Endothelial cell of umbilical vein (primary cell): Measurements from ENCODE around the gene WDR7. TPM values are rescaled to one million over a fixed set of nuclear protein-coding genes. Genes with fewer than 3 reads are reported as not detected.
A peak's percentile ranks its signal among the peaks of the same experiment; 100 is the strongest.

Experiments
- BruUV-seq: library from RNA; stranded (reverse); fragments of 400-500 nt; replicated peaks from 2 replicates; lab custom pipeline; 2021; lab: Mats Ljungman, UMichigan
- CTCF ChIA-PET: fragments of 300-600, 350-600 bp; sonication (Branson Sonifier 250); formaldehyde crosslinking; loops from one replicate; lab custom pipeline; 2021; ENCODE audit warnings: antibody characterized with exemption, inconsistent platforms; lab: Charles Lee
- POLR2A ChIA-PET: fragments of 300-600, 350-600 bp; sonication (Branson Sonifier 250); formaldehyde crosslinking; loops from one replicate; lab custom pipeline; 2021; ENCODE audit warnings: antibody characterized with exemption, inconsistent platforms; lab: Charles Lee
- DNase-seq: peaks from one replicate; pipeline ENCODE4 v3.0.0-alpha.2; 2011; ENCODE audit warnings: low read depth, low spot score
- FAIRE-seq: peaks from 2 replicates; lab custom pipeline; 2011; peaks lifted over from hg19 to GRCh38; lab: Jason Lieb, UNC
- H2AFZ ChIP-seq: 2 replicates; pipeline ENCODE4 v1.6.0; 2012; ENCODE audit warnings: low read depth, low read length, control low read depth, inconsistent platforms
- H3K27ac ChIP-seq: 2 replicates; pipeline ENCODE4 v1.5.1; 2011; ENCODE audit warnings: low read depth, mild to moderate bottlenecking, control low read depth, low read length, moderate library complexity; ENCODE audit not compliant: insufficient read depth
- H3K27me3 ChIP-seq, 2 experiments: 2 replicates each; pipeline versions ENCODE4 v1.6.0 to v1.6.1; 2011; ENCODE audit warnings: low read length in 2 of 2, mixed read lengths in 1 of 2; ENCODE audit not compliant: control insufficient read depth in 2 of 2, insufficient read depth in 2 of 2
- H3K36me3 ChIP-seq, 2 experiments: 2 replicates in 1 of 2; 3 replicates in 1 of 2; pipeline ENCODE4 v1.5.1; 2011; ENCODE audit warnings: low read length in 2 of 2, mild to moderate bottlenecking in 1 of 2, moderate library complexity in 1 of 2; ENCODE audit not compliant: control insufficient read depth in 2 of 2, insufficient read depth in 2 of 2; ENCODE audit errors: extremely low read depth in 1 of 2
- H3K4me1 ChIP-seq: 3 replicates; pipeline ENCODE4 v1.5.1; 2011; ENCODE audit warnings: mild to moderate bottlenecking, low read length; ENCODE audit not compliant: control insufficient read depth, insufficient read depth; ENCODE audit errors: extremely low read depth
- H3K4me2 ChIP-seq: 2 replicates; pipeline ENCODE4 v1.6.1; 2011; ENCODE audit warnings: low read length, control low read depth, mixed read lengths; ENCODE audit not compliant: insufficient read depth
- H3K4me3 ChIP-seq, 3 experiments: fragments of 200-600 bp in 1 of 3; sonication (generic), shearing (Covaris generic) in 1 of 3; replicated peaks in 1 of 3; 2 replicates each; pipeline ENCODE4 v1.5.1; 2011 to 2016; ENCODE audit warnings: control low read depth in 3 of 3, low read length in 3 of 3, mild to moderate bottlenecking in 2 of 3, inconsistent platforms in 1 of 3, low read depth in 1 of 3, moderate library complexity in 1 of 3; ENCODE audit not compliant: insufficient read depth in 1 of 3
- H3K79me2 ChIP-seq: 2 replicates; pipeline ENCODE4 v1.6.0; 2012; ENCODE audit warnings: low read length, inconsistent platforms; ENCODE audit not compliant: control insufficient read depth, insufficient read depth
- H3K9ac ChIP-seq: replicated peaks from 2 replicates; pipeline ENCODE3; 2011; ENCODE audit warnings: low read length, control low read depth; ENCODE audit not compliant: insufficient read depth; ENCODE audit errors: extremely low read depth
- H3K9me1 ChIP-seq: replicated peaks from 3 replicates; pipeline ENCODE4 v1.6.0; 2011; ENCODE audit warnings: mild to moderate bottlenecking, low read length; ENCODE audit not compliant: control insufficient read depth, insufficient read depth; ENCODE audit errors: extremely low read depth
- H3K9me3 ChIP-seq: replicated peaks from 2 replicates; pipeline ENCODE4 v1.5.1; 2012; ENCODE audit warnings: low read length, inconsistent platforms; ENCODE audit not compliant: control insufficient read depth, insufficient read depth
- H4K20me1 ChIP-seq: replicated peaks from 2 replicates; pipeline ENCODE3; 2011; ENCODE audit warnings: mild to moderate bottlenecking, low read length; ENCODE audit not compliant: control insufficient read depth, insufficient read depth; ENCODE audit errors: extremely low read depth
- CTCF ChIP-seq, 2 donors: IDR thresholded peaks; 1 replicate in 1 of 2; 2 replicates in 1 of 2; pipeline ENCODE4 v1.5.1; 2011; ENCODE audit warnings: low read length in 2 of 2, mild to moderate bottlenecking in 2 of 2, moderate library complexity in 2 of 2, control low read depth in 1 of 2, inconsistent platforms in 1 of 2, low read depth in 1 of 2; ENCODE audit not compliant: insufficient read depth in 1 of 2; ENCODE audit errors: extremely low read depth in 1 of 2
- EZH2 ChIP-seq: IDR thresholded peaks from 2 replicates; pipeline ENCODE4 v1.6.1; 2012; ENCODE audit warnings: borderline replicate concordance, low read depth, mild to moderate bottlenecking, moderate library complexity, low read length, inconsistent platforms; ENCODE audit not compliant: severe bottlenecking
- FOS ChIP-seq: IDR thresholded peaks from 2 replicates; pipeline ENCODE4 v1.6.1; 2011; ENCODE audit warnings: mild to moderate bottlenecking, low read length, moderate library complexity, borderline replicate concordance; ENCODE audit not compliant: insufficient read depth
- GATA2 ChIP-seq: IDR thresholded peaks from 2 replicates; pipeline ENCODE4 v1.7.0; 2011; ENCODE audit warnings: low read depth, mild to moderate bottlenecking, moderate library complexity, mixed read lengths, low read length; ENCODE audit not compliant: insufficient read length, insufficient read depth
- JUN ChIP-seq: IDR thresholded peaks from 2 replicates; pipeline ENCODE4 v1.6.1; 2011; ENCODE audit warnings: borderline replicate concordance, low read depth; ENCODE audit not compliant: insufficient read length, insufficient read depth
- MAX ChIP-seq: IDR thresholded peaks from 2 replicates; pipeline ENCODE4 v1.6.1; 2011; ENCODE audit not compliant: insufficient read depth, insufficient read length
- MYC ChIP-seq: IDR thresholded peaks from one replicate; pipeline ENCODE4 v1.6.1; 2011; ENCODE audit warnings: mild to moderate bottlenecking, low read depth, low read length
- POLR2A ChIP-seq: IDR thresholded peaks from 2 replicates; pipeline ENCODE4 v1.6.1; 2012; ENCODE audit warnings: low read depth, mild to moderate bottlenecking, control low read depth, low read length
- POLR2AphosphoS5 ChIP-seq: IDR thresholded peaks from 2 replicates; pipeline ENCODE4 v1.6.1; 2012; ENCODE audit warnings: low read depth, mild to moderate bottlenecking, control low read depth, low read length, moderate library complexity; ENCODE audit not compliant: insufficient read depth
- dilution Hi-C: fragments of 300-500 bp; cut with MboI; formaldehyde crosslinking; loops from one replicate; pipeline ENCODE4 v1.15.0; 2019; ENCODE audit warnings: low sequenced_read_pairs; ENCODE audit not compliant: extremely low pct_ligation_motif_present
- intact Hi-C: fragments of 100-400 bp; cut with micrococcal nuclease; formaldehyde crosslinking; loops from one replicate; pipeline ENCODE4 v1.10.0; 2022
- polyA plus RNA-seq, 4 experiments: library from polyadenylated mRNA; depleted of rRNA in 3 of 4; stranded (reverse) in 3 of 4; unstranded in 1 of 4; fragments of >200 nt; gene quantifications; 2 replicates each; pipeline versions ENCODE4 v1.2.1 to v1.2.3, GENCODE V29; 2011 to 2012; ENCODE audit warnings: missing spikeins in 1 of 4
- total RNA-seq: library from RNA; stranded (reverse); gene quantifications from 2 replicates; pipeline ENCODE4 v1.2.3, GENCODE V29; 2021

The WDR7 gene
- total and polyA plus RNA-seq, 2 donors (not counting 3 experiments of a cell fraction or from before 2014, with no cell fraction given) = 5.9 to 19.0 TPM

GRCh38 chr18:56641714-56642337 lies 9.3 kb upstream of the WDR7 start:
- no peak overlapping the region for H3K4me2 ChIP-seq
- H3K79me2 ChIP-seq = peaks cover 16% of the 10 kb centered on the region
- H3K27ac ChIP-seq = peak overlapping the region; percentile 37
- no peaks in the 10 kb centered on the region for H3K9me1 ChIP-seq
- peak; percentile 83 for TF ChIP-seq JUN
- peak; percentile 78 for TF ChIP-seq FOS
- TF ChIP-seq CTCF (IDR thresholded peaks at IDR 0.05; ENCODE audit: extremely low read depth in 1 of 2, insufficient read depth in 1 of 2, low read depth in 1 of 2, low read length in 2 of 2) = no peak
- TF ChIP-seq MAX = no peak
- TF ChIP-seq EZH2 = no peak
- no peak for TF ChIP-seq MYC
- peak; percentile 65 for TF ChIP-seq POLR2AphosphoS5
- no peak for TF ChIP-seq POLR2A
- TF ChIP-seq GATA2 = no peak
- DNase-seq (peak; percentile 71), FAIRE-seq (peak; percentile 74)
- H3K9me3 ChIP-seq = no peaks in the 10 kb centered on the region
- ChIA-PET CTCF (interaction anchor here (0.7 to 1.7 kb wide), 4 partner anchors 9 to 67 kb away, joined by 3 to 9 read pairs (median 4); partner anchors contain the start of gene WDR7), POLR2A (no interaction called here)
- no peak overlapping the region for H3K9ac ChIP-seq
- BruUV-seq = no TSS peak
- peaks cover 4% of the 10 kb centered on the region for H4K20me1 ChIP-seq
- dilution Hi-C loops (no loop called here), intact Hi-C loops (loop anchor here (1.0 kb wide), 1 partner anchor 9 kb away; the partner anchor contains the start of gene WDR7)
- peaks cover 15% of the 10 kb centered on the region for H3K4me1 ChIP-seq
- H3K4me3 ChIP-seq = no peak overlapping the region
- H3K27me3 ChIP-seq = no peaks in the 10 kb centered on the region
- no peak overlapping the region for H2AFZ ChIP-seq
- no peaks in the 10 kb centered on the region for H3K36me3 ChIP-seq
